Small intestine (tissue), 7 donors: ENCODE data around the gene SALL3. TPM values are rescaled to one million over a fixed set of nuclear protein-coding genes. Genes with fewer than 3 reads are reported as not detected.

ENCODE experiments used
- DNase-seq, 2 donors: peaks; one replicate each; pipeline versions ENCODE4 v3.0.0 to v3.0.0-alpha.2; 2013
- FAIRE-seq: peaks from 2 replicates; lab custom pipeline; 2012; peaks lifted over from hg19 to GRCh38; lab: Jason Lieb, UNC
- H3K27ac ChIP-seq, 3 donors: one replicate each; pipeline ENCODE4 v1.5.1; 2013; ENCODE audit warnings: low read length in 2 of 3, mild to moderate bottlenecking in 2 of 3, control low read depth in 1 of 3, inconsistent platforms in 1 of 3, low read depth in 1 of 3, moderate library complexity in 1 of 3
- H3K27me3 ChIP-seq, 3 donors: one replicate each; pipeline ENCODE4 v1.6.1; 2013; ENCODE audit warnings: low read length in 3 of 3, inconsistent platforms in 1 of 3; ENCODE audit not compliant: control insufficient read depth in 3 of 3, insufficient read depth in 3 of 3
- H3K36me3 ChIP-seq, 3 donors: one replicate each; pipeline ENCODE4 v1.6.1; 2013; ENCODE audit warnings: low read length in 3 of 3, inconsistent platforms in 1 of 3, low read depth in 1 of 3, mild to moderate bottlenecking in 1 of 3, moderate library complexity in 1 of 3; ENCODE audit not compliant: control insufficient read depth in 3 of 3, insufficient read depth in 2 of 3
- H3K4me1 ChIP-seq, 3 donors: one replicate each; pipeline ENCODE4 v1.6.1; 2013; ENCODE audit warnings: low read length in 2 of 3, inconsistent platforms in 1 of 3, low read depth in 1 of 3, mild to moderate bottlenecking in 1 of 3, moderate library complexity in 1 of 3; ENCODE audit not compliant: control insufficient read depth in 3 of 3, insufficient read depth in 2 of 3
- H3K4me3 ChIP-seq, 3 donors: one replicate each; pipeline ENCODE4 v1.5.1; 2013; ENCODE audit warnings: low read length in 3 of 3, control low read depth in 1 of 3, inconsistent platforms in 1 of 3, low read depth in 1 of 3, mild to moderate bottlenecking in 1 of 3, moderate library complexity in 1 of 3
- H3K9me3 ChIP-seq, 2 donors: one replicate each; pipeline ENCODE4 v1.6.1; 2013; ENCODE audit warnings: low read depth in 1 of 2, low read length in 1 of 2; ENCODE audit not compliant: control insufficient read depth in 2 of 2, insufficient read depth in 1 of 2
- WGBS, 3 donors: extraction: QIAGEN DNeasy Blood & Tissue Kit; methylation state at CpG; one replicate each; pipeline ENCODE4 v1.1.7; 2013; 5-methylcytosine and 5-hydroxymethylcytosine counted together
- polyA plus RNA-seq, 4 donors: library from polyadenylated mRNA; stranded (reverse) in 3 of 4; unstranded in 1 of 4; fragments of 200-250 nt in 3 of 4; fragments of 120-200 nt in 1 of 4; gene quantifications; one replicate each; pipeline versions ENCODE4 v1.2.1 to v1.2.3, GENCODE V29; 2013
- donor health status: healthy with polysubstance abuse.
- donor health status: control.
- donor health status: control.
- donor health status: Bipolar disorder and iron deficiency.
- donor health status: healthy.

SALL3 gene
- polyA plus RNA-seq, 4 donors = under 0.01 to 0.01 TPM; not detected in 2

DNA sequence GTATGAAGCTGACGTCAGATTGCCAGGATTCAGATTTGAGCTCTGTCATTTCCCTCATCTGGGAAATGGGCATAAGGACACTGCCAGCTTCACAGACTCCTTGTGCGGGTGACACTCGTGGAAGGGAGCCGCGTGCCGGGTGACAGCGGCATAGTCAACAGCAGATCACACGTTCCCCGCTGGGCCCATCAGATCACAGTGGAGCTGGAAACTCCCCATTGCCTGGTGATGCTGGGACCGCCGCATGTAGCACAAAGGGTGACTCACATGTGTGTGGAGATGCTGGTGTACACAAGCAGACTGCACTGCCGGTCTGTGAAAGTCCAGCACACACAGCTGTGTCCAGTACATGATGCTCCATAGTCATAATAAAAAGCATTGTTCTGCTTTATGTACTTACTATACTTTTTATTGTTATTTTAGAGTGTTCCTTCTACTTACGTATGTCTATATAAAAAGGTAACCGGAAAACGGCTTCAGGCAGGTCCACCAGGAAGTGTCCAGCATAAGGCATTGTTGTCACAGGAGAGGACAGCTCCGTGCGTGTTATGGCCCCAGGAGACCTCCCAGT is 31.8 kb downstream of the SALL3 start:
- H3K27ac ChIP-seq = no peak overlapping the region
- peaks cover 0 to 11% of the 10 kb centered on the region in 2 donors for H3K9me3 ChIP-seq
- H3K4me1 ChIP-seq = no peaks in the 10 kb centered on the region
- FAIRE-seq (no peak), DNase-seq (no peak)
- no peaks in the 10 kb centered on the region for H3K36me3 ChIP-seq
- H3K27me3 ChIP-seq = no peaks in the 10 kb centered on the region
- 85 to 87% (median 86%) methylated on average over 17 of the region's 17 CpGs for WGBS, 3 donors
- H3K4me3 ChIP-seq = no peak overlapping the region

DNA sequence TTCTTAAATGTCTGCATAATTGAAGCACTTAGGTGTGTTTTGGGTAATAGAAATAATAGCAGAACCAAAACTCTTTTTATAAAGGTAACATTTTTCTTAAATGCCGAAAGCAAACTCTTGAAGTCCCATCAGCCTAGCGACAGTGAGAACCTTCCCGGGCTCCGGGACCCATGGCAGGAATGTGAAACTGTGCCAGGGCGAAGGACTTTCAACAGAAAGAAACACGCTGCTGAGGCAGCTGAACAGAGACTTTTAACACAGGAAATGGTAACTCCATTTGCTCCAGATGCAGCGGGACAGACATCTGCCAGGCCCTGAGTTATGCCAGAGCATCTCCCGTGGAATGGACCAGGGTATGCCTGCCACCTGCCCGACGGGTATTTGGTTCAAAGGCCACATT is 34.3 kb downstream of the SALL3 start:
- 56 to 72% (median 60%) methylated on average over 10 of the region's 10 CpGs for WGBS, 3 donors
- FAIRE-seq = no peak
- no peak overlapping the region for H3K27ac ChIP-seq
- no peak for DNase-seq
- H3K4me3 ChIP-seq = no peak overlapping the region
- H3K36me3 ChIP-seq = no peaks in the 10 kb centered on the region
- H3K27me3 ChIP-seq = no peaks in the 10 kb centered on the region
- H3K4me1 ChIP-seq = no peaks in the 10 kb centered on the region
- peaks cover 0 to under 1% of the 10 kb centered on the region in 2 donors for H3K9me3 ChIP-seq

GRCh38 chr18:79018911-79019310 is 39.3 kb downstream of the SALL3 start:
- Histone ChIP-seq H3K4me1 (no peaks in the 10 kb centered on the region), H3K4me3 (no peak overlapping the region), H3K9me3 (peaks cover 0 to 14% of the 10 kb centered on the region in 2 donors), H3K36me3 (no peaks in the 10 kb centered on the region), H3K27ac (no peak overlapping the region), H3K27me3 (peaks cover 0 to 2% (median 0%) of the 10 kb centered on the region in 3 donors)
- WGBS, 3 donors = 86 to 87% (median 86%) methylated on average over 12 of the region's 12 CpGs
- no peak for DNase-seq
- no peak for FAIRE-seq

DNA sequence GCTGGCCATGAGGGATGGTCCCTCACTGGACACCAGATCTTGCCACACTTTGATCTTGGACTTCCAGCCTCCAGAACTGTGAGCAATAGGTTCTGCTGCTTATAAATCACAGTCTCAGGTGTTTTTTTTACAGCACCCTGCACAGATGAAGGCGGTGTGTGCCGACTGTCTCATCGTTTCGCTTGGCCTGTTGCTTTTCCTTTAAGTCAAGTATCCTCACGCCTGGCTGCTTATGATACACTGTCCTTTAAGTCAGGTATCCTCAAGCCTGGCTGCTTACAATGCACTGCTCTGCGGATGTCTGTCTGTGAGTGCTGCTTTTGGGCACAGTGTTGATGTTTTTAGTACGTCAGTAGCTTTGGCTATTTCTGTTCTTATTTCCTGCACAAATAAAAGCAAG is 40.3 kb downstream of the SALL3 start:
- FAIRE-seq (no peak), DNase-seq (no peak)
- no peak overlapping the region for H3K27ac ChIP-seq
- WGBS, 3 donors = 74 to 78% (median 75%) methylated on average over 7 of the region's 7 CpGs
- no peaks in the 10 kb centered on the region for H3K4me1 ChIP-seq
- peaks cover 0 to 2% (median 0%) of the 10 kb centered on the region in 3 donors for H3K27me3 ChIP-seq
- no peak overlapping the region for H3K4me3 ChIP-seq
- peaks cover 0 to 16% of the 10 kb centered on the region in 2 donors for H3K9me3 ChIP-seq
- H3K36me3 ChIP-seq = no peaks in the 10 kb centered on the region

GRCh38 chr18:79022603-79023002 is 43.0 kb downstream of the SALL3 start:
- Histone ChIP-seq H3K36me3 (no peaks in the 10 kb centered on the region), H3K4me1 (no peaks in the 10 kb centered on the region), H3K27ac (no peak overlapping the region), H3K4me3 (no peak overlapping the region), H3K27me3 (peaks cover 0 to 2% (median 0%) of the 10 kb centered on the region in 3 donors), H3K9me3 (peaks cover 0 to 21% of the 10 kb centered on the region in 2 donors)
- WGBS, 3 donors = 94 to 96% (median 95%) methylated on average over 25 of the region's 25 CpGs
- no peak for FAIRE-seq
- no peak for DNase-seq

DNA sequence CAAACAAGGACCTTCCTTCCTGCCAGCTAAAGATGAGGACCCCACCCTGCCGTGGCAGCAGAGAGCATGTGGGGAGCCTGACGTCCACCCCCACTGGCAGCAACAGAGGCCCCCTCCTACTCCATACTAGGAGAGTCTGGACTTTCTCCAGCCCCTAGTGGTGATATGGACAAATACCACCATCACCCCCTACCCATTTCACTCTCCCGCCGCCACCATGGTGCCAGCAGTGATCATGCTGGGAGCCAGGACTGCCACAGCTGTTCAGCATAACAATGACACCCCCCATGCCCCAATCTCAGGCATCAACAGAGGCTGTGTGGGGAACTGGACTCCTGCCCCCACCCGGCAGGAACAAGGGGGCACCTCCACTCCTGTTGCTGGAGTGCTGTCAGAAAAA is 46.9 kb downstream of the SALL3 start:
- no peak for DNase-seq
- Histone ChIP-seq H3K27ac (no peak overlapping the region), H3K27me3 (peaks cover 0 to 2% (median 0%) of the 10 kb centered on the region in 3 donors), H3K36me3 (no peaks in the 10 kb centered on the region), H3K9me3 (peaks cover 0 to 19% of the 10 kb centered on the region in 2 donors), H3K4me3 (no peak overlapping the region), H3K4me1 (no peaks in the 10 kb centered on the region)
- no peak for FAIRE-seq
- WGBS, 3 donors = 32 to 40% (median 35%) methylated on average over 5 of the region's 5 CpGs

- Histone ChIP-seq H3K4me1 (no peaks in the 10 kb centered on the region), H3K27me3 (no peaks in the 10 kb centered on the region), H3K4me3 (no peak overlapping the region), H3K36me3 (no peaks in the 10 kb centered on the region), H3K27ac (no peak overlapping the region), H3K9me3 (peaks cover 0 to 8% of the 10 kb centered on the region in 2 donors)
- DNase-seq = no peak
- 85 to 89% (median 89%) methylated on average over 9 of the region's 9 CpGs for WGBS, 3 donors
- FAIRE-seq = no peak
These were observed 51.1 kb downstream of the SALL3 start for GRCh38 chr18:79030680-79031079.

DNA sequence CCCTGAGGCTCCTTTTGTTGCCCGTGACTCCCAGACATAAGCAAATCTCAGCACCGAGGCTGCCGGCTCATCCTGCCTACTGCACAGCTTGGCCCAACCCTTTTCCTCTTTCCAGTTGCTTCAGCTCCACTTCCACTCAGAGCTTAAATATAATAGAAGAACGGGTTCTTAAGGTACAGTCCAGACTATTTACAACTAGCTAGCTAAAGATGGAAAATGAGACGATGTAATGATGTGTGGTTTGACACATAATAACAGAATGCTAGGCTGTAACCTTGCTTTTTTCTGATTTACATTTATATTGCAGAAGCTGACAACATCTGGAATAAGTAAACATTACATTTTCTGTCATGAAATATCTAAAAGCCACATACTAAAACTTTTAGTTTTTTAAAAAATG is 62.7 kb downstream of the SALL3 start:
- 58 to 79% (median 76%) methylated on average over 5 of the region's 5 CpGs for WGBS, 3 donors
- Histone ChIP-seq H3K27me3 (no peaks in the 10 kb centered on the region), H3K4me3 (no peak overlapping the region), H3K27ac (no peak overlapping the region), H3K4me1 (no peaks in the 10 kb centered on the region), H3K9me3 (peaks cover 0 to 10% of the 10 kb centered on the region in 2 donors), H3K36me3 (no peaks in the 10 kb centered on the region)
- DNase-seq (no peak), FAIRE-seq (no peak)

- 81 to 96% (median 86%) methylated on average over 2 to 4 of the region's 5 CpGs for WGBS, 3 donors
- no peaks in the 10 kb centered on the region for H3K36me3 ChIP-seq
- no peak overlapping the region for H3K27ac ChIP-seq
- FAIRE-seq (no peak), DNase-seq (no peak)
- H3K27me3 ChIP-seq = no peaks in the 10 kb centered on the region
- no peak overlapping the region for H3K4me3 ChIP-seq
- H3K9me3 ChIP-seq = peaks cover 0 to 5% of the 10 kb centered on the region in 2 donors
- H3K4me1 ChIP-seq = no peaks in the 10 kb centered on the region
These were observed 63.7 kb downstream of the SALL3 start for GRCh38 chr18:79043288-79043687.
